ENCODE measurements around the gene BRIP1. TPM values are rescaled to one million over a fixed set of nuclear protein-coding genes. Genes with fewer than 3 reads are reported as not detected.

BRIP1 gene
- total RNA-seq, 1 donor: 22.9 TPM

DNA sequence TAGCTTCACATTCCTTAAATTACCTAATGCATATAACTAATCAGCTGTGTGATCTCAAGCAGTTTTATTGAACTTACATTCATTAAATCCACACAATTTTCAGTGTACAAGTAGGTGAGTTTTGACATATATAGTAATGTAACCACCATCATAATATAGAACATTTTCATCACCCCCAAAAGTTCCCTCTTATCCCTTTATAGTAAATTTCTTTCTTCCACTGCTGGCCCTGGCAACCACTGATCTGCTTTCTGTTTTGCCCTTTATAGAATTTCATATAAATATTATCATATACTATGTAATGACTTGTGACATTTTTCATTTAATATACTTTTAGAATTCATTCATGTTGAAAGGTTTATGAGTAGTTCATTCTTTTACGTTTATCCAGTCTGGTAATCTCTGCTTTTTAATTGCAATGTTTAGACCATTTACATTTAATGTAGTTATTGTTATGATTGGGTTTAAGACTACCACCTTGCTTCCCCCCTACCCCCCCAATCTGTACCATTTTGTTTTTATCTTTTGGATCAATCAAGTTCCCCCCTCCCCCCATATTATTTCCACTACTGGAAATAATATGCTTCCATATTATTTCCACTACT, 147.0 kb downstream of the BRIP1 start:
- TF ChIP-seq, protein P1, sequence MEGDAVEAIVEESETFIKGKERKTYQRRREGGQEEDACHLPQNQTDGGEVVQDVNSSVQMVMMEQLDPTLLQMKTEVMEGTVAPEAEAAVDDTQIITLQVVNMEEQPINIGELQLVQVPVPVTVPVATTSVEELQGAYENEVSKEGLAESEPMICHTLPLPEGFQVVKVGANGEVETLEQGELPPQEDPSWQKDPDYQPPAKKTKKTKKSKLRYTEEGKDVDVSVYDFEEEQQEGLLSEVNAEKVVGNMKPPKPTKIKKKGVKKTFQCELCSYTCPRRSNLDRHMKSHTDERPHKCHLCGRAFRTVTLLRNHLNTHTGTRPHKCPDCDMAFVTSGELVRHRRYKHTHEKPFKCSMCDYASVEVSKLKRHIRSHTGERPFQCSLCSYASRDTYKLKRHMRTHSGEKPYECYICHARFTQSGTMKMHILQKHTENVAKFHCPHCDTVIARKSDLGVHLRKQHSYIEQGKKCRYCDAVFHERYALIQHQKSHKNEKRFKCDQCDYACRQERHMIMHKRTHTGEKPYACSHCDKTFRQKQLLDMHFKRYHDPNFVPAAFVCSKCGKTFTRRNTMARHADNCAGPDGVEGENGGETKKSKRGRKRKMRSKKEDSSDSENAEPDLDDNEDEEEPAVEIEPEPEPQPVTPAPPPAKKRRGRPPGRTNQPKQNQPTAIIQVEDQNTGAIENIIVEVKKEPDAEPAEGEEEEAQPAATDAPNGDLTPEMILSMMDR (IDR thresholded peaks at IDR 0.05; ENCODE audit: insufficient read depth, low read depth, low read length): no peak
- no peak for DNase-seq (ENCODE audit: low read depth)
- H3K4me3 ChIP-seq (ENCODE audit: low read depth, low read length): no peak overlapping the region

- H3K4me3 ChIP-seq (ENCODE audit: low read depth, low read length): no peak overlapping the region
- DNase-seq (ENCODE audit: low read depth): no peak
- TF ChIP-seq, protein P1 (IDR thresholded peaks at IDR 0.05; ENCODE audit: insufficient read depth, low read depth, low read length): no peak
These were observed 148.0 kb downstream of the BRIP1 start for GRCh38 chr17:61715348-61715747.

GRCh38 chr17:61714300-61714699, 149.0 kb downstream of the BRIP1 start:
- no peak overlapping the region for H3K4me3 ChIP-seq (ENCODE audit: low read depth, low read length)
- TF ChIP-seq, protein P1 (IDR thresholded peaks at IDR 0.05; ENCODE audit: insufficient read depth, low read depth, low read length): no peak
- no peak for DNase-seq (ENCODE audit: low read depth)

GRCh38 chr17:61713035-61713434, 150.3 kb downstream of the BRIP1 start:
- TF ChIP-seq, protein P1 (IDR thresholded peaks at IDR 0.05; ENCODE audit: insufficient read depth, low read depth, low read length): no peak
- no peak for DNase-seq (ENCODE audit: low read depth)
- H3K4me3 ChIP-seq (ENCODE audit: low read depth, low read length): no peak overlapping the region

GRCh38 chr17:61710546-61710945, 152.8 kb downstream of the BRIP1 start:
- no peak overlapping the region for H3K4me3 ChIP-seq (ENCODE audit: low read depth, low read length)
- TF ChIP-seq, protein P1 (IDR thresholded peaks at IDR 0.05; ENCODE audit: insufficient read depth, low read depth, low read length): no peak
- DNase-seq (ENCODE audit: low read depth): no peak

GRCh38 chr17:61709567-61709966, 153.8 kb downstream of the BRIP1 start:
- no peak for DNase-seq (ENCODE audit: low read depth)
- H3K4me3 ChIP-seq (ENCODE audit: low read depth, low read length): no peak overlapping the region
- TF ChIP-seq, protein P1 (IDR thresholded peaks at IDR 0.05; ENCODE audit: insufficient read depth, low read depth, low read length): no peak

DNA sequence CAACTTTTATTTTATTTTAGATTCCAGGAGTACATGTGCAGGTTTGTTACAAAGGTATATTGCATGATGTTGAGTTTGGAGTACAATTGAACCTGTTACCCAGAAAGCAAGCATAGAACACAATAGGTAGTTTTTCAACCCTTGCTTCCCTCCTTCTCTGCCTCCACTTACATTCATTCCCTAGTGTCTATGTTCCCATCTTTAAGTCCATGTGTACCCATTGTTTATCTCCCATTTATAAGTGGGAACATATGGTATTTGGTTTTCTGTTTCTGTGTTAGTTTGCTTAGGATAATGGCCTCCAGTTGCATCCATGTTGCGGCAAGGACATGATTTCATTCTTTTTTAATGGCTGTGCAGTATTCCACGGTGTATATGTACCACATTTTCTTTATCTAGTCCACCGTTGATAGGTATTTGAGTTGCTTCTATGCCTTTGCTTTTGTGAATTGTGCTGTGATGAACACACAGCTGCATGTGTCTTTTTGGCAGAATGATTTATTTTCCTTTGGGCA, 158.3 kb downstream of the BRIP1 start:
- H3K4me3 ChIP-seq (ENCODE audit: low read depth, low read length): no peak overlapping the region
- no peak for DNase-seq (ENCODE audit: low read depth)
- TF ChIP-seq, protein P1 (IDR thresholded peaks at IDR 0.05; ENCODE audit: insufficient read depth, low read depth, low read length): no peak

Data from fibroblast of villous mesenchyme (primary cell).